ENCODE data around the gene TMEM53.

GRCh38 chr1:44606701-44607281 lies 67.5 kb downstream of the TMEM53 start:
- no peak for TF ChIP-seq POLR2A (IDR thresholded peaks at IDR 0.05)
- no peak for TF ChIP-seq CTCF (IDR thresholded peaks at IDR 0.05)

Data from lower leg skin (tissue), 3 donors.